IPS-15b (cell line): Measurements from ENCODE around the gene PLEKHG3.

Source experiments
- H3K27me3 ChIP-seq: one replicate; pipeline ENCODE4 v1.6.1; 2013; ENCODE audit warnings: low read length; ENCODE audit not compliant: control insufficient read depth, insufficient read depth
- H3K36me3 ChIP-seq: one replicate; pipeline ENCODE4 v1.6.1; 2013; ENCODE audit warnings: low read length; ENCODE audit not compliant: control insufficient read depth, insufficient read depth
- H3K4me1 ChIP-seq: one replicate; pipeline ENCODE4 v1.6.1; 2013; ENCODE audit warnings: mild to moderate bottlenecking, low read length; ENCODE audit not compliant: control insufficient read depth, insufficient read depth
- H3K4me3 ChIP-seq: one replicate; pipeline ENCODE4 v1.5.1; 2013; ENCODE audit warnings: low read depth, low read length
- H3K9ac ChIP-seq: one replicate; pipeline ENCODE4 v1.6.1; 2013; ENCODE audit warnings: low read depth, mild to moderate bottlenecking, low read length
- H3K9me3 ChIP-seq: one replicate; pipeline ENCODE4 v1.6.1; 2013; ENCODE audit warnings: mild to moderate bottlenecking, low read length; ENCODE audit not compliant: control insufficient read depth, insufficient read depth

PLEKHG3 gene

GRCh38 chr14:64676410-64677008, 27.7 kb upstream of the PLEKHG3 start:
- H3K9me3 ChIP-seq, result no peaks in the 10 kb centered on the region
- H3K9ac ChIP-seq, result no peak overlapping the region
- H3K27me3 ChIP-seq, result no peaks in the 10 kb centered on the region
- H3K36me3 ChIP-seq, result no peaks in the 10 kb centered on the region
- H3K4me1 ChIP-seq, result no peaks in the 10 kb centered on the region
- H3K4me3 ChIP-seq, result no peak overlapping the region

GRCh38 chr14:64680013-64680713, 24.1 kb upstream of the PLEKHG3 start:
- H3K36me3 ChIP-seq, result no peaks in the 10 kb centered on the region
- no peak overlapping the region for H3K4me3 ChIP-seq
- H3K27me3 ChIP-seq, result no peaks in the 10 kb centered on the region
- no peak overlapping the region for H3K9ac ChIP-seq
- H3K9me3 ChIP-seq, result no peaks in the 10 kb centered on the region
- no peaks in the 10 kb centered on the region for H3K4me1 ChIP-seq

- H3K27me3 ChIP-seq, result no peaks in the 10 kb centered on the region
- no peaks in the 10 kb centered on the region for H3K9me3 ChIP-seq
- H3K36me3 ChIP-seq, result no peaks in the 10 kb centered on the region
- no peaks in the 10 kb centered on the region for H3K4me1 ChIP-seq
- H3K4me3 ChIP-seq, result no peak overlapping the region
- no peak overlapping the region for H3K9ac ChIP-seq
These were observed 23.5 kb upstream of the PLEKHG3 start for GRCh38 chr14:64680714-64681065.

GRCh38 chr14:64681796-64682710, 22.2 kb upstream of the PLEKHG3 start:
- H3K9ac ChIP-seq, result no peak overlapping the region
- no peaks in the 10 kb centered on the region for H3K9me3 ChIP-seq
- no peaks in the 10 kb centered on the region for H3K27me3 ChIP-seq
- no peak overlapping the region for H3K4me3 ChIP-seq
- H3K36me3 ChIP-seq, result no peaks in the 10 kb centered on the region
- H3K4me1 ChIP-seq, result no peaks in the 10 kb centered on the region

- Histone ChIP-seq H3K4me3 (no peak overlapping the region), H3K27me3 (peaks cover 4% of the 10 kb centered on the region), H3K4me1 (no peaks in the 10 kb centered on the region), H3K9ac (no peak overlapping the region), H3K36me3 (no peaks in the 10 kb centered on the region), H3K9me3 (no peaks in the 10 kb centered on the region)
These were observed 21.4 kb upstream of the PLEKHG3 start for GRCh38 chr14:64682843-64683242.

- Histone ChIP-seq H3K27me3 (peaks cover 8% of the 10 kb centered on the region), H3K36me3 (no peaks in the 10 kb centered on the region), H3K9ac (no peak overlapping the region), H3K4me1 (no peaks in the 10 kb centered on the region), H3K4me3 (no peak overlapping the region), H3K9me3 (no peaks in the 10 kb centered on the region)
These were observed 21.0 kb upstream of the PLEKHG3 start for GRCh38 chr14:64683264-64683663.

GRCh38 chr14:64684091-64684490, 20.1 kb upstream of the PLEKHG3 start:
- H3K27me3 ChIP-seq, result peaks cover 16% of the 10 kb centered on the region
- no peaks in the 10 kb centered on the region for H3K4me1 ChIP-seq

GRCh38 chr14:64685371-64686281, 18.6 kb upstream of the PLEKHG3 start:
- peaks cover 22% of the 10 kb centered on the region for H3K27me3 ChIP-seq
- H3K4me1 ChIP-seq, result no peaks in the 10 kb centered on the region
- no peaks in the 10 kb centered on the region for H3K36me3 ChIP-seq
- H3K9ac ChIP-seq, result peak overlapping the region; percentile 9
- H3K9me3 ChIP-seq, result no peaks in the 10 kb centered on the region
- H3K4me3 ChIP-seq, result no peak overlapping the region

More at GRCh38 chr14:64684091-64684490, 20.1 kb upstream of the PLEKHG3 start:
- no peaks in the 10 kb centered on the region for H3K9me3 ChIP-seq
- no peaks in the 10 kb centered on the region for H3K36me3 ChIP-seq
- no peak overlapping the region for H3K4me3 ChIP-seq
- H3K9ac ChIP-seq, result no peak overlapping the region

GRCh38 chr14:64686282-64686615, 18.0 kb upstream of the PLEKHG3 start:
- Histone ChIP-seq H3K9ac (no peak overlapping the region), H3K36me3 (no peaks in the 10 kb centered on the region), H3K4me3 (no peak overlapping the region), H3K27me3 (peaks cover 22% of the 10 kb centered on the region), H3K4me1 (no peaks in the 10 kb centered on the region), H3K9me3 (no peaks in the 10 kb centered on the region)

- H3K36me3 ChIP-seq, result no peaks in the 10 kb centered on the region
- H3K27me3 ChIP-seq, result peaks cover 22% of the 10 kb centered on the region
- H3K9me3 ChIP-seq, result no peaks in the 10 kb centered on the region
- H3K4me1 ChIP-seq, result no peaks in the 10 kb centered on the region
- no peak overlapping the region for H3K9ac ChIP-seq
- H3K4me3 ChIP-seq, result no peak overlapping the region
These were observed 16.2 kb upstream of the PLEKHG3 start for GRCh38 chr14:64688031-64688430.

GRCh38 chr14:64688811-64689281, 15.4 kb upstream of the PLEKHG3 start:
- H3K9ac ChIP-seq, result no peak overlapping the region
- no peaks in the 10 kb centered on the region for H3K36me3 ChIP-seq

More at GRCh38 chr14:64688811-64689281, 15.4 kb upstream of the PLEKHG3 start:
- peaks cover 22% of the 10 kb centered on the region for H3K27me3 ChIP-seq
- no peak overlapping the region for H3K4me3 ChIP-seq
- no peaks in the 10 kb centered on the region for H3K4me1 ChIP-seq
- H3K9me3 ChIP-seq, result no peaks in the 10 kb centered on the region
